Measurements from ENCODE around the gene ABLIM3. TPM values are rescaled to one million over a fixed set of nuclear protein-coding genes. Genes with fewer than 3 reads are reported as not detected.

ABLIM3 gene
- total and polyA plus RNA-seq, 7 donors = 18.7 to 54.5 (median 35.0) TPM

DNA sequence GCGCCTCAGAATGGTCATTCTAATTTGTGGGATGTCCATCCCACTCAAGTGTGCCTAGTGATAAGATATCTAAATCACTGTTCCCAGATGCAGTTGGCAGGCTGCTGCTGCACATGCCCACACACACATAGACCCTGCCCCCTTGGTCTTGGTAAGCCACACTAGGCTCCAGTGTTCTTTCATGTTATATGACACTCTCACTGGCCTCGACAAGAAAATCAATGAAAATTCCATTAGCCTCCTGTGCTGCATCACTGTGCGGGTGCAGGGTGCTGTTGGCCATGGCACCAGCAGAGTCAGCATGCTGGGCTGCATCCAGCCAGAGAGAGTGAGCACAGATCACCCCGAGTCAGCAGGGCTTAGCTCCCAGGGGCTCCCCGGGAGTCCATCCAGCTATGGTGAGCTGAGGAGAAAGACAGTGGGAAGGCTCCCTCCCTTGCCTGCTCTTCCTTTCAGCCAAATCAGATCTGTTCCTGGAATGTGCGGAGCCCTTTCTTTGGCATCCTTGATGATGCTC lies 59.9 kb downstream of the ABLIM3 start:
- H3K9me3 ChIP-seq = no peaks in the 10 kb centered on the region
- H3K4me3 ChIP-seq = no peak overlapping the region
- no peak overlapping the region for H3K27ac ChIP-seq
- ATAC-seq (no peak), DNase-seq (no peak)
- peaks cover 14% of the 10 kb centered on the region for H3K4me1 ChIP-seq
- WGBS, 3 donors = 65 to 82% (median 81%) methylated on average over 6 of the region's 6 CpGs
- no peak for TF ChIP-seq CTCF (IDR thresholded peaks at IDR 0.05)
- H3K27me3 ChIP-seq (ENCODE audit: insufficient read depth in 3 of 3, low read length in 2 of 3) = no peaks in the 10 kb centered on the region
- intact Hi-C loops (cut with DNase I) = no loop called here
- peaks cover 0 to 64% of the 10 kb centered on the region in 2 donors for H3K36me3 ChIP-seq (ENCODE audit: insufficient read depth in 1 of 2, low read depth in 1 of 2)

- no peak overlapping the region for H3K27ac ChIP-seq
- H3K4me1 ChIP-seq = peaks cover 14% of the 10 kb centered on the region
- intact Hi-C loops (cut with DNase I) = no loop called here
- TF ChIP-seq CTCF (IDR thresholded peaks at IDR 0.05) = no peak
- H3K9me3 ChIP-seq = no peaks in the 10 kb centered on the region
- H3K4me3 ChIP-seq = no peak overlapping the region
- no peak for ATAC-seq
- H3K36me3 ChIP-seq (ENCODE audit: insufficient read depth in 1 of 2, low read depth in 1 of 2) = peaks cover 0 to 62% of the 10 kb centered on the region in 2 donors
- H3K27me3 ChIP-seq (ENCODE audit: insufficient read depth in 3 of 3, low read length in 2 of 3) = no peaks in the 10 kb centered on the region
- DNase-seq = no peak
- 91 to 100% (median 97%) methylated on average over 1 of the region's 1 CpG for WGBS, 3 donors
Observed at GRCh38 chr5:149202910-149203451, 61.7 kb downstream of the ABLIM3 start.

DNA sequence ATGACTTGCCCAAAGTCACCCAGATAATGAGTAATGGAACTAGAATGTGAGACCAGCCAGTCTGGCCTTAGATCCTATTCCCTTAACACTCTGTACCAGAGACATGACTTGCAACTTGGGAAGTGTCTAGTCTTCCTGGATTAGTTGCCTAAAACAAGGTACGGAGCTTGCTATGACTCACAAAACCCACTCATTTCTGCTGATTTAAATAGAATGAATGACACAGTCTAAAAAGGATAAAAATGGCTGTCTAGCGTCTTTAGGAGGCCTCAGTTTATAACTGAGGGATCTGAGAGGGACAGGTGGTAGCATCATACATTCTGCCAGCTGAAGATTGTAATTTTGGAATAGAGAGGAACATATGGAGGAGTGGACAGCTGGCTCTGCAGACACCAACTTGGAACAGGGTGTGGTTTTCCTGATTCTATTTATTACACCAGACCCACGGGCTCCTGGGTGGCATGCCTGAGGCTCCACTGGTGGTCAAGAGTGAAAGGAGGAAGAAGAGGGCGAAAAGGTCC lies 62.7 kb downstream of the ABLIM3 start:
- no peak for TF ChIP-seq CTCF (IDR thresholded peaks at IDR 0.05)
- Histone ChIP-seq H3K27me3 (ENCODE audit: insufficient read depth in 3 of 3, low read length in 2 of 3) (no peaks in the 10 kb centered on the region), H3K36me3 (ENCODE audit: insufficient read depth in 1 of 2, low read depth in 1 of 2) (peaks cover 0 to 56% of the 10 kb centered on the region in 2 donors), H3K27ac (peak overlapping the region; percentile 41), H3K4me1 (peaks cover 14% of the 10 kb centered on the region), H3K9me3 (no peaks in the 10 kb centered on the region), H3K4me3 (no peak overlapping the region)
- ATAC-seq (peak; percentile 41 to 85 (median 64)), DNase-seq (no peak)
- intact Hi-C loops (cut with DNase I) = no loop called here
- WGBS, 3 donors = 40 to 42% (median 41%) methylated on average over 4 of the region's 4 CpGs

GRCh38 chr5:149205625-149206523 lies 64.6 kb downstream of the ABLIM3 start:
- Histone ChIP-seq H3K9me3 (no peaks in the 10 kb centered on the region), H3K27ac (no peak overlapping the region), H3K4me1 (peaks cover 14% of the 10 kb centered on the region), H3K4me3 (no peak overlapping the region), H3K36me3 (ENCODE audit: insufficient read depth in 1 of 2, low read depth in 1 of 2) (peaks cover 0 to 42% of the 10 kb centered on the region in 2 donors), H3K27me3 (ENCODE audit: insufficient read depth in 3 of 3, low read length in 2 of 3) (no peaks in the 10 kb centered on the region)
- ATAC-seq (peak; percentile 29 to 62 (median 58)), DNase-seq (peak; percentile 54 to 82)
- intact Hi-C loops (cut with DNase I) = no loop called here
- no peak for TF ChIP-seq CTCF (IDR thresholded peaks at IDR 0.05)
- 60 to 66% (median 63%) methylated on average over 10 of the region's 10 CpGs for WGBS, 3 donors
